GM21529 (cell line): ENCODE data around the gene COMT.

Experiments used
- ATAC-seq: cut with Tn5 transposase; IDR thresholded peaks from one replicate; pipeline ENCODE4 v1.9.1; 2021; ENCODE audit not compliant: unreplicated experiment

The COMT gene

GRCh38 chr22:19968450-19968891 is 26.9 kb downstream of the COMT start:
- no peak for ATAC-seq

- no peak for ATAC-seq
These were observed 27.8 kb downstream of the COMT start for GRCh38 chr22:19969141-19969928.

GRCh38 chr22:19970031-19970478 is 28.5 kb downstream of the COMT start:
- no peak for ATAC-seq

- ATAC-seq, result no peak
These were observed 29.1 kb downstream of the COMT start for GRCh38 chr22:19970479-19971275.

GRCh38 chr22:19971276-19972124 is 29.9 kb downstream of the COMT start:
- ATAC-seq, result no peak

- no peak for ATAC-seq
These were observed 30.7 kb downstream of the COMT start for GRCh38 chr22:19972251-19972650.

- no peak for ATAC-seq
These were observed 31.3 kb downstream of the COMT start for GRCh38 chr22:19972652-19973550.

- no peak for ATAC-seq
These were observed 32.1 kb downstream of the COMT start for GRCh38 chr22:19973551-19974267.

- no peak for ATAC-seq
These were observed 32.8 kb downstream of the COMT start for GRCh38 chr22:19974268-19974861.

GRCh38 chr22:19974935-19975706 is 33.5 kb downstream of the COMT start:
- ATAC-seq, result no peak

GRCh38 chr22:19975707-19976035 is 34.1 kb downstream of the COMT start:
- no peak for ATAC-seq

- no peak for ATAC-seq
These were observed 35.1 kb downstream of the COMT start for GRCh38 chr22:19976671-19977070.

- ATAC-seq, result no peak
These were observed 36.0 kb downstream of the COMT start for GRCh38 chr22:19977296-19978243.

- no peak for ATAC-seq
These were observed 37.2 kb downstream of the COMT start for GRCh38 chr22:19978748-19979147.

GRCh38 chr22:19979712-19980493 is 38.3 kb downstream of the COMT start:
- no peak for ATAC-seq

- ATAC-seq, result no peak
These were observed 39.2 kb downstream of the COMT start for GRCh38 chr22:19980766-19981165.
